ENCODE results near the gene MAPKAP1.

DNA sequence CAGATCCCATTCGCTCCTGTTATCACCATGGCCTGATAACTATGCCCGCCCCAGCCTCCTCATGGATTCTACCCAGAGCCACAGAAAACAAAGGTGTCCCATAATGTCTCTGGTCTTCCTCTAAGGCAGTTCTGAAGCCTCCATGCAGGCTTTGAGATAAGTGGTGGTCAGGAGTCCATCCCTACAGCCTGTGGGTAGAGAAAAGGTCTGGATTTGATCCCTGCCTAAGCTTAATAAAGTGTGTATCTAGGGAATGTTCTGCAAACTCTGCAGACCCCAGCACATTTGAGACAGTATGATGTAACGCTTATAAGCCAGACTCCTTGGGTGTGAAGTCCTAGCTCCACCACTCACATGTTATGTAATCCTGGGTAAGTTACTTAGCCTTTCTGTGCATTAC, 187.3 kb downstream of the MAPKAP1 start:
- no peak for TF ChIP-seq ZNF384 (IDR thresholded peaks at IDR 0.05)
- TF ChIP-seq FOXA1 (IDR thresholded peaks at IDR 0.05) = no peak
- TF ChIP-seq SUZ12 (IDR thresholded peaks at IDR 0.05) = no peak
- no peak for TF ChIP-seq SP1 (IDR thresholded peaks at IDR 0.05)
- TF ChIP-seq TARDBP (IDR thresholded peaks at IDR 0.05) = no peak
- no peak for TF ChIP-seq HDGF (IDR thresholded peaks at IDR 0.05; ENCODE audit: borderline replicate concordance)
- TF ChIP-seq FOXK2 (IDR thresholded peaks at IDR 0.05) = no peak
- TF ChIP-seq CTBP1 (IDR thresholded peaks at IDR 0.05; ENCODE audit: borderline replicate concordance) = no peak
- TF ChIP-seq L3MBTL2 (conservative IDR thresholded peaks at IDR 0.05) = no peak
- TF ChIP-seq BHLHE40 (IDR thresholded peaks at IDR 0.05; ENCODE audit: borderline replicate concordance) = no peak
- TF ChIP-seq, protein P1, sequence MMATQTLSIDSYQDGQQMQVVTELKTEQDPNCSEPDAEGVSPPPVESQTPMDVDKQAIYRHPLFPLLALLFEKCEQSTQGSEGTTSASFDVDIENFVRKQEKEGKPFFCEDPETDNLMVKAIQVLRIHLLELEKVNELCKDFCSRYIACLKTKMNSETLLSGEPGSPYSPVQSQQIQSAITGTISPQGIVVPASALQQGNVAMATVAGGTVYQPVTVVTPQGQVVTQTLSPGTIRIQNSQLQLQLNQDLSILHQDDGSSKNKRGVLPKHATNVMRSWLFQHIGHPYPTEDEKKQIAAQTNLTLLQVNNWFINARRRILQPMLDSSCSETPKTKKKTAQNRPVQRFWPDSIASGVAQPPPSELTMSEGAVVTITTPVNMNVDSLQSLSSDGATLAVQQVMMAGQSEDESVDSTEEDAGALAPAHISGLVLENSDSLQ (IDR thresholded peaks at IDR 0.05) = no peak
- TF ChIP-seq NFRKB (IDR thresholded peaks at IDR 0.05) = no peak

Data from HEK293T (cell line).